Adipocyte (in vitro differentiated cells): ENCODE results near the gene NUP42.

Source experiments
- DNase-seq: peaks from one replicate; pipeline ENCODE4 v3.0.0-alpha.2; 2015; ENCODE audit warnings: low read depth
- H3K27me3 ChIP-seq: replicated peaks from 2 replicates; pipeline ENCODE4 v1.7.0; 2013; ENCODE audit warnings: mild to moderate bottlenecking, low read length, moderate library complexity; ENCODE audit not compliant: control insufficient read depth, insufficient read depth
- H3K36me3 ChIP-seq: 2 replicates; pipeline ENCODE4 v1.7.0; 2013; ENCODE audit warnings: low read length, mild to moderate bottlenecking, moderate library complexity; ENCODE audit not compliant: control insufficient read depth, insufficient read depth, severe bottlenecking
- H3K4me1 ChIP-seq: 2 replicates; pipeline ENCODE4 v1.7.0; 2013; ENCODE audit warnings: mild to moderate bottlenecking, low read length, moderate library complexity; ENCODE audit not compliant: control insufficient read depth, insufficient read depth
- H3K4me3 ChIP-seq: 2 replicates; pipeline ENCODE4 v1.7.0; 2013; ENCODE audit warnings: mild to moderate bottlenecking, low read length, moderate library complexity
- H3K9ac ChIP-seq: 2 replicates; pipeline ENCODE4 v1.7.0; 2013; ENCODE audit warnings: mild to moderate bottlenecking, low read length, moderate library complexity
- H3K9me3 ChIP-seq: 2 replicates; pipeline ENCODE4 v1.7.0; 2013; ENCODE audit warnings: mild to moderate bottlenecking, low read length, moderate library complexity; ENCODE audit not compliant: control insufficient read depth

Gene NUP42

GRCh38 chr7:23237000-23237399 lies 55.2 kb downstream of the NUP42 start:
- Histone ChIP-seq H3K4me1 (peaks cover 20% of the 10 kb centered on the region), H3K27me3 (no peaks in the 10 kb centered on the region), H3K9me3 (no peaks in the 10 kb centered on the region), H3K36me3 (no peaks in the 10 kb centered on the region), H3K9ac (no peak overlapping the region), H3K4me3 (no peak overlapping the region)
- no peak for DNase-seq

DNA sequence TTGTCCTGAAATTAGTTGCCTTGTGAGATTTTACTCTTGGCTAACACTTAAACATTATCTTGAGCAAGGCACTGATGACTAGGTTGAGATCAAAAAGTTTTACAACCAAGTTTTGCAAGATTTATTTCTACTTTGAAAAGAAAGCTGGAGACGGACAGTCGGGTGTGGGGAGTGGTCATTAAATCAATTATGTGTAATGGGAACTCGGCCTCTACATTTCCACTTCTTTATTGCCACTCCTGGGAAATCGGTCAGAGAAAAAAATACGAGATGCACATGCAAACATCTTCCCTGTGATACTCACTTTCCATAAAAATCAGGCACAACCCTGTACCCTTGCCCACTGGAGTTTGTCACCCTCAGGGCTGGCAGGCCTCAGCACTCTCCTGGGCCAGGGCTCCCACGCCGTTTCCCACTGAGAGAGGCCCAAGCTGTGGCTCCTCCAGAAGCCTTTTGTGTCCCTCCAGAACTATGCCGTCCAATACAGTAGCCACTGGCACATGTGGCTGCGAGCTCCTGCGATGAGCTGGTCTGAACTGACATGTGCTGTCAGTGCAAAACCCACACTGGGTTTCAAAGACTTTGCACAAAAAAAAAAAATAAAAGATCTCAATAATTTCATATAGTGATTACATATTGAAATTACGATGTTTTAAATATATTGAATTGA lies 57.3 kb downstream of the NUP42 start:
- Histone ChIP-seq H3K4me1 (peaks cover 29% of the 10 kb centered on the region), H3K9me3 (no peaks in the 10 kb centered on the region), H3K4me3 (no peak overlapping the region), H3K36me3 (no peaks in the 10 kb centered on the region), H3K9ac (no peak overlapping the region), H3K27me3 (no peaks in the 10 kb centered on the region)
- no peak for DNase-seq

DNA sequence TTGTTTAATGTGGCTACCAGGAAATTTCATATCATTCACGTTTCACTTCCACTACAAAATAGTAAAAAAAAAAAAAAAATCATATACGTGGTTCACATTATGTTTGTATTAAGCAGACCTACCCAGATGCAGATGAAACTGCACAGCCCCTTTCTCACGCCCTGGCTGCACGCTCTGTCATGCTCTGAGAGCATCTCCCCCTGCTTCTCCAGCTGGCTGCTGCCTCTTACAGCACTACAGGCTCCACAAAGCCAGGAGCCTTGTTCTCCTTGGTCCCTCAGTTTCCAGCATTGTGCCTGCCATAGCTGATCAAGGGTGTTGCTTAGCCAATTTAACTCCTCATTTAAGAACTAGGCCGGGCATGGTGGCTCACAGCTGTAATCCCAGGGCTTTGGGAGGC lies 57.9 kb downstream of the NUP42 start:
- Histone ChIP-seq H3K27me3 (no peaks in the 10 kb centered on the region), H3K36me3 (no peaks in the 10 kb centered on the region), H3K9ac (no peak overlapping the region), H3K4me1 (peaks cover 24% of the 10 kb centered on the region), H3K4me3 (no peak overlapping the region), H3K9me3 (no peaks in the 10 kb centered on the region)
- no peak for DNase-seq

- Histone ChIP-seq H3K9me3 (no peaks in the 10 kb centered on the region), H3K27me3 (no peaks in the 10 kb centered on the region), H3K4me1 (peaks cover 19% of the 10 kb centered on the region), H3K9ac (no peak overlapping the region), H3K36me3 (no peaks in the 10 kb centered on the region), H3K4me3 (no peak overlapping the region)
- peak; percentile 42 for DNase-seq
Observed at GRCh38 chr7:23242321-23242720, 60.5 kb downstream of the NUP42 start.

DNA sequence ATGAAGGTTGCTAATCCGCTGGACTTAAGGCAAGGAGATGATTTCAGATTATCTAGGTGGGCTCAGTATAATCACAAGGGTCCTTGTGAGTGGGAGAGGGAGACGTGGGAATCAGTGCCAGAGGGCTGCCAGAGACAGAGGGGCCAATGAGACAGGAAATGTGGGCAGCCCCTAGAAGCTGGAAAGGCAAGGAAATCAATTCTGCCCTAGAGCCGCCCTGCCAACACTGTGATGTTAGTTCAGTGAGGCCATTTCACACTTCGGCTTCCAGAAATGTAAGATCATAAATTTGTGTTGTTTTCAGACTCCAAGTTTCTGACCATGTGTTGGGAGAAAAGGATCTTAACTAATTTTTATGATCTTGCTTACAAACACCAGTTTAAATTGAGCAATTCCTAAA lies 61.1 kb downstream of the NUP42 start:
- peak overlapping the region; percentile 45 for H3K9ac ChIP-seq
- H3K27me3 ChIP-seq = no peaks in the 10 kb centered on the region
- no peaks in the 10 kb centered on the region for H3K9me3 ChIP-seq

GRCh38 chr7:23246555-23246954 lies 64.7 kb downstream of the NUP42 start, which contains the start of gene GPNMB:
TSS of gene GPNMB (plus strand) at chr7:23246775. CDS start at chr7:23246858, 83 bp downstream.
- Histone ChIP-seq H3K4me3 (peak within 1 kb of the TSS; percentile 81), H3K9me3 (no peaks in the 10 kb centered on the region), H3K9ac (peak within 1 kb of the TSS; percentile 91), H3K36me3 (peaks cover 9% of the 10 kb centered on the region), H3K4me1 (peaks cover 28% of the 10 kb centered on the region), H3K27me3 (no peaks in the 10 kb centered on the region)
- DNase-seq = peak; percentile 97

More for the DNA sequence above, 61.1 kb downstream of the NUP42 start:
- Histone ChIP-seq H3K4me1 (peaks cover 22% of the 10 kb centered on the region), H3K4me3 (no peak overlapping the region), H3K36me3 (no peaks in the 10 kb centered on the region)
- DNase-seq = no peak

DNA sequence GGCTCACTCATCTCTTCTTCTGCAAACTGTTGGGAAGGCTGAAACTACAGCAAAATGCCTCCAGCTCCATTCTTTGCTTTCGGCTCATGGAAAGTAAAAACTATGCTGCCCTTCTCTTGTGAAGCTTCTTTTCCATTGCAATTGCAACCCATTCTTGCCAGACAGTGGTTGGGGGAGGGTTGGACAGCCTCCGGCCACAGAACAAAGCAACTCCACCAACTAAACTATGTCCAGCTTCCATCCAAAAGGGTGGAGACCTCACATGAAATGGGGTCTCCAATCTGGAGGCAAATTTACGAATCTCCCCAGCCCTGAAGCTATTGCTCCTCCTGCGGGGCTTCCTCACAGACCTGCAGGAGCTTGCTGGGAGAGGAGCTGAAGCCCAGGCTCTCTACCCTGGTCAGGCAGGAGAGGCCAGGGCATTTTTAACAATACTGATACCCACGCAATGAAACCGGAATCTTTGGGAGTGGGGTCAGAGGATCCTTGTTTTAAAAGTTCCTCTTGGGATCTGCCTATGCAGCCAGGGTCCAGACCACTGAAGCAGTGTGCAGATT lies 65.3 kb downstream of the NUP42 start:
- Histone ChIP-seq H3K9me3 (peaks cover 1% of the 10 kb centered on the region), H3K4me3 (peak overlapping the region; percentile 81), H3K36me3 (peaks cover 14% of the 10 kb centered on the region), H3K9ac (peak overlapping the region; percentile 91), H3K27me3 (no peaks in the 10 kb centered on the region), H3K4me1 (peaks cover 28% of the 10 kb centered on the region)
- no peak for DNase-seq

- Histone ChIP-seq H3K36me3 (peaks cover 14% of the 10 kb centered on the region), H3K9ac (peak overlapping the region; percentile 91), H3K4me1 (peaks cover 27% of the 10 kb centered on the region), H3K4me3 (peak overlapping the region; percentile 81), H3K27me3 (no peaks in the 10 kb centered on the region), H3K9me3 (peaks cover 4% of the 10 kb centered on the region)
- DNase-seq = peak; percentile 71
Observed at GRCh38 chr7:23247603-23248335, 65.9 kb downstream of the NUP42 start.

- H3K4me3 ChIP-seq = no peak overlapping the region
- peaks cover 20% of the 10 kb centered on the region for H3K4me1 ChIP-seq
- no peak overlapping the region for H3K9ac ChIP-seq
- H3K36me3 ChIP-seq = peaks cover 30% of the 10 kb centered on the region
- no peak for DNase-seq
- no peaks in the 10 kb centered on the region for H3K27me3 ChIP-seq
- H3K9me3 ChIP-seq = peaks cover 4% of the 10 kb centered on the region
Observed at GRCh38 chr7:23249486-23249885, 67.6 kb downstream of the NUP42 start.
